GM19455 (cell line): Measurements from ENCODE around the gene ARL4A.
"Not testable (repeated sequence)": the region's sequence is repeated elsewhere in the genome, so short reads cannot be mapped to it uniquely, and the experiment has no call there.

Experiments
- ATAC-seq: cut with Tn5 transposase; IDR thresholded peaks from one replicate; pipeline ENCODE4 v1.9.1; 2021; ENCODE audit not compliant: unreplicated experiment

ARL4A gene

GRCh38 chr7:12661581-12661980, 25.9 kb upstream of the ARL4A start:
- ATAC-seq = no peak

GRCh38 chr7:12670000-12670729, 17.3 kb upstream of the ARL4A start:
- ATAC-seq = no peak

GRCh38 chr7:12670743-12671520, 16.5 kb upstream of the ARL4A start:
- ATAC-seq = no peak

GRCh38 chr7:12673436-12673835, 14.0 kb upstream of the ARL4A start:
- not testable (repeated sequence) for ATAC-seq

GRCh38 chr7:12674053-12674452, 13.4 kb upstream of the ARL4A start:
- ATAC-seq = no peak

GRCh38 chr7:12674861-12675260, 12.6 kb upstream of the ARL4A start:
- no peak for ATAC-seq

GRCh38 chr7:12683678-12684585, 3.5 kb upstream of the ARL4A start:
- no peak for ATAC-seq

- ATAC-seq = no peak
These were observed 2.7 kb upstream of the ARL4A start for GRCh38 chr7:12684733-12685132.

GRCh38 chr7:12685550-12685949, 1.9 kb upstream of the ARL4A start:
- ATAC-seq = no peak

- ATAC-seq = peak; percentile 82
These were observed 1.1 kb upstream of the ARL4A start for GRCh38 chr7:12686234-12686890.

- ATAC-seq = no peak
These were observed 312 bp downstream of the ARL4A start for GRCh38 chr7:12687718-12688171.

GRCh38 chr7:12688485-12689170, 1.2 kb downstream of the ARL4A start:
- not testable (repeated sequence) for ATAC-seq

- no peak for ATAC-seq
These were observed 2.0 kb downstream of the ARL4A start for GRCh38 chr7:12689451-12689850.

GRCh38 chr7:12690041-12690878, 2.8 kb downstream of the ARL4A start:
- no peak for ATAC-seq

- not testable (repeated sequence) for ATAC-seq
These were observed 4.0 kb downstream of the ARL4A start for GRCh38 chr7:12691388-12691787.

- no peak for ATAC-seq
These were observed 4.6 kb downstream of the ARL4A start for GRCh38 chr7:12692035-12692434.

- no peak for ATAC-seq
These were observed 5.2 kb downstream of the ARL4A start for GRCh38 chr7:12692479-12693259.

- ATAC-seq = no peak
These were observed 7.4 kb downstream of the ARL4A start for GRCh38 chr7:12694817-12695216.
